IPS-20b (cell line): ENCODE data around the gene MAGI1.

ENCODE experiments used
- H3K27ac ChIP-seq: one replicate; pipeline ENCODE4 v1.5.1; 2013; ENCODE audit warnings: low read length
- H3K27me3 ChIP-seq: 2 replicates; pipeline ENCODE4 v1.6.1; 2013; ENCODE audit warnings: mild to moderate bottlenecking, low read length, inconsistent platforms; ENCODE audit not compliant: insufficient read depth
- H3K36me3 ChIP-seq: 2 replicates; pipeline ENCODE4 v1.6.1; 2013; ENCODE audit warnings: low read depth, mild to moderate bottlenecking, inconsistent platforms, low read length, moderate library complexity; ENCODE audit not compliant: insufficient read depth
- H3K4me1 ChIP-seq: 2 replicates; pipeline ENCODE4 v1.6.1; 2013; ENCODE audit warnings: mild to moderate bottlenecking, control low read depth, inconsistent platforms, low read length, moderate library complexity; ENCODE audit not compliant: insufficient read depth
- H3K4me3 ChIP-seq: 2 replicates; pipeline ENCODE4 v1.5.1; 2013; ENCODE audit warnings: mild to moderate bottlenecking, low read length, inconsistent platforms
- H3K9ac ChIP-seq: 2 replicates; pipeline ENCODE4 v1.6.1; 2013; ENCODE audit warnings: low read depth, mild to moderate bottlenecking, inconsistent platforms, low read length, moderate library complexity
- H3K9me3 ChIP-seq: 2 replicates; pipeline ENCODE4 v1.6.1; 2013; ENCODE audit warnings: mild to moderate bottlenecking, low read depth, low read length, inconsistent platforms; ENCODE audit not compliant: insufficient read depth

Gene MAGI1

DNA sequence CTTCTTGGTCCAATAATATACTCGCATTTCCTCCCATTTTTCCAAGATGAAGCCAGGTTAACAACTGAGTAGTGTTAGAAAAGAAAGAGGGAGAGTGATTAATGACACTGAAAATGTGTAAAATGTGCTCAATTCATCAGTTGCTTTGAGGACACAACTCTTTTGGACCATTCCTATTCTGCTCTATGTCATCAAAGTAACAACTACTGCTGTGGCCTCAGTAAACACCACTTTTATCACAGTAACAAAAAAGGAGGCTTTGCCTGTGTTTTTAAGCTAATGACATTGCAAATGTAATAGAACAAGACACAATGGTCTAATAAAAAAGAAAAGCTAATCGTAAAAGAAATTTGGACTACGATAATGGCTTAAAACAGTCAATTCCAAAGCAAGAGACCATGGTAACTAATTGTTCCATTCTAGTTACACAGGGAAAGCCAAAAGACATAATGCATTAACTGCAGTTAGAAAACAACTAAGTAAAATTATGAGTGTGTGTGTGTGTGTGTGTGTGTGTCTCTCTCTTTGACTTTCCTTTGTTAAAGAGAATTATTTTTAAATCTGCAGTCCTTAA, 221.1 kb downstream of the MAGI1 start:
- H3K36me3 ChIP-seq = no peaks in the 10 kb centered on the region
- no peaks in the 10 kb centered on the region for H3K9me3 ChIP-seq
- H3K27ac ChIP-seq = no peak overlapping the region
- no peak overlapping the region for H3K9ac ChIP-seq
- H3K4me3 ChIP-seq = no peak overlapping the region
- no peaks in the 10 kb centered on the region for H3K27me3 ChIP-seq
- peaks cover 11% of the 10 kb centered on the region; the same call in 1 of the 2 replicates for H3K4me1 ChIP-seq

DNA sequence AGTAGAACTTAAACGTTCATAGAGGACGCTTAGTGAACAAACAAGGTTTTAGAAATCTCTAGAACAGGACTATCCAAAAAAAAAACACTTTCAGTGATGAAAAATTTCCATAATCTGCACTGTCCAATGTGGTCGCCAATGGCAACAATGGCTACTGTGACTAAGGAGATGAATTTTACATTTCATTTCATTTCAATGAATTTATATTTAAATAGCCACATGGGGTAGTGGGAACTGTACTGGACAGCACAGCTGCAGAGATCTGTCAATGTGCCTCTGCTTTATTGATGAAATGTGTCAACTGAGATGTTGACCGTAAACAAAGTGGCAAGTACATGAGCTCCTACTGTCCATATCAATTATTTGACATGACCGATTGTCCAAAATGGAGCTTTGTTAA, 222.5 kb downstream of the MAGI1 start:
- no peak overlapping the region for H3K4me3 ChIP-seq
- H3K9me3 ChIP-seq = no peaks in the 10 kb centered on the region

GRCh38 chr3:65814845-65815578, 223.7 kb downstream of the MAGI1 start:
- H3K9me3 ChIP-seq = no peaks in the 10 kb centered on the region
- H3K4me1 ChIP-seq = peaks cover 20% of the 10 kb centered on the region; the same call in 1 of the 2 replicates
- no peak overlapping the region for H3K9ac ChIP-seq
- no peaks in the 10 kb centered on the region for H3K36me3 ChIP-seq
- no peak overlapping the region for H3K27ac ChIP-seq
- H3K4me3 ChIP-seq = no peak overlapping the region
- no peaks in the 10 kb centered on the region for H3K27me3 ChIP-seq

More for the DNA sequence above, 222.5 kb downstream of the MAGI1 start:
- no peak overlapping the region for H3K9ac ChIP-seq
- H3K36me3 ChIP-seq = no peaks in the 10 kb centered on the region
- no peak overlapping the region for H3K27ac ChIP-seq
- H3K27me3 ChIP-seq = no peaks in the 10 kb centered on the region
- peaks cover 20% of the 10 kb centered on the region; the same call in 1 of the 2 replicates for H3K4me1 ChIP-seq

GRCh38 chr3:65811892-65812291, 226.8 kb downstream of the MAGI1 start:
- no peak overlapping the region for H3K27ac ChIP-seq
- H3K4me3 ChIP-seq = no peak overlapping the region
- H3K9me3 ChIP-seq = no peaks in the 10 kb centered on the region
- no peak overlapping the region for H3K9ac ChIP-seq
- peaks cover 15% of the 10 kb centered on the region; the same call in 1 of the 2 replicates for H3K4me1 ChIP-seq
- H3K27me3 ChIP-seq = no peaks in the 10 kb centered on the region
- no peaks in the 10 kb centered on the region for H3K36me3 ChIP-seq

- no peak overlapping the region for H3K4me3 ChIP-seq
- no peaks in the 10 kb centered on the region for H3K9me3 ChIP-seq
- no peak overlapping the region for H3K27ac ChIP-seq
- no peaks in the 10 kb centered on the region for H3K36me3 ChIP-seq
- peaks cover 15% of the 10 kb centered on the region; the same call in 1 of the 2 replicates for H3K4me1 ChIP-seq
- no peaks in the 10 kb centered on the region for H3K27me3 ChIP-seq
- no peak overlapping the region for H3K9ac ChIP-seq
Measured at GRCh38 chr3:65811086-65811761, 227.5 kb downstream of the MAGI1 start.

DNA sequence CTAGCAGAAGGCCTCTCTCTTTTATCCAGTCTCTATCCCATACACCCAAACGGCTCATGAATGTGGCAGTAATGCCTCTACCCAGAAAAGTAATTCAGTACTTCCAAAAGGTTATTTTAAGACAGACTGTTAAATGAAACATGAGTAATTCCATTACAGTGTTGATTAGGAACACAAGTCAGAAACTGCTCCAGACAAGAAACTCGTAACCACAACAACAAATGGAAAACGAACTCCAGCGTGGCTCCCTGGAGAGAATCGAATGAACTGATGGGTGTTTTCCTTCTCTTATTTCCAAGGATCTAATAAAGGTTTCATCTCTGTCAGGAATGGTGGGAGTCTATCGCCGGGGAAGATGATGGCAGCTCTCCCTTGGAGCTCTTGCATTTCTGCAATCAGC, 228.4 kb downstream of the MAGI1 start:
- Histone ChIP-seq H3K4me1 (peaks cover 12% of the 10 kb centered on the region; the same call in 1 of the 2 replicates), H3K27me3 (no peaks in the 10 kb centered on the region), H3K9me3 (no peaks in the 10 kb centered on the region), H3K36me3 (no peaks in the 10 kb centered on the region), H3K27ac (no peak overlapping the region), H3K9ac (no peak overlapping the region), H3K4me3 (no peak overlapping the region)

DNA sequence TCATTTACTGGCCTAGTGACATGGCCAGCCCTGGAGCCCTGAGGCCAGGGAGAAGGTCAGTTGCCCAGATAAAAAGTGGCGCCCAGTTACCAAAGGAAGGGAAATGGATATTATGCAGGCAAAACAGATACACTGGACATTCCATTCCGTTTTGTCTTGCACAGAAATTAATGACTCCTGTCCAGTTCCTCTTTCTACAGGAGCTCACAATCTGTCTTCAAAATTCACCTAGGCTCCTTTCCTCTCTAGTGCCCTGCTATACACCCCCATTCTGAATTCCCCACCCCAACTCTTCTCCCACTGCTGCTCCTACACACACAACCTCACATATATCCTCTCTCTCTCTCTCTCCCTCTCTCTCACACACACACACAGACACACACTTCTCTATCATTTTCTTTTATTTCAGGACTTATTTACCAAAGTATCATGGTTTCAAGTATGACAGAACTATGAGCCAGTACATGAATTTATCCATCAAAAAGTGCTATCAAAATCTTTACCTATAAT, 229.0 kb downstream of the MAGI1 start:
- no peak overlapping the region for H3K4me3 ChIP-seq
- H3K27me3 ChIP-seq = no peaks in the 10 kb centered on the region
- no peak overlapping the region for H3K9ac ChIP-seq
- no peaks in the 10 kb centered on the region for H3K36me3 ChIP-seq
- no peaks in the 10 kb centered on the region for H3K9me3 ChIP-seq
- H3K27ac ChIP-seq = no peak overlapping the region
- peaks cover 8% of the 10 kb centered on the region; the same call in 1 of the 2 replicates for H3K4me1 ChIP-seq

GRCh38 chr3:65808824-65809223, 229.9 kb downstream of the MAGI1 start:
- Histone ChIP-seq H3K9me3 (no peaks in the 10 kb centered on the region), H3K4me3 (no peak overlapping the region), H3K27ac (no peak overlapping the region), H3K27me3 (no peaks in the 10 kb centered on the region), H3K9ac (no peak overlapping the region), H3K36me3 (no peaks in the 10 kb centered on the region), H3K4me1 (peaks cover 8% of the 10 kb centered on the region; the same call in 1 of the 2 replicates)

DNA sequence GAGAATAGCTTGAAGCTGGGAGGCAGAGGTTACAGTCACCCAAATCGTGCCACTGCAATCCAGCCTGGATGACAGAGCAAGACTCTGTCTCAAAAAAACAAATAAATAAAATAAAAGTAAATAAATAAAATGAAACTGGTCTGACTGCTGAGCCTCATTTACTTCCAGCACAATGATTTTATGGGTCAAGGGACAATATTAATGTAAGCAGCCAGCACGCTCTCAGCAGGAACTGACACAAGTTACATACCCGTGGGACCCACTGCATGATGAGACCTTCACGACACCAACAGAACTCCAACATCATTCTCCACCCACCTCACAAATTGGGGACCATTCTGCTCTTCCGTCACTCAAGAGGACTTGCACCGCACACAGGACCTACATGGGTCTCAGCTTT, 230.3 kb downstream of the MAGI1 start:
- H3K9ac ChIP-seq = no peak overlapping the region
- H3K27me3 ChIP-seq = no peaks in the 10 kb centered on the region
- no peaks in the 10 kb centered on the region for H3K9me3 ChIP-seq
- no peaks in the 10 kb centered on the region for H3K36me3 ChIP-seq
- H3K27ac ChIP-seq = no peak overlapping the region
- no peak overlapping the region for H3K4me3 ChIP-seq
- peaks cover 8% of the 10 kb centered on the region; the same call in 1 of the 2 replicates for H3K4me1 ChIP-seq

GRCh38 chr3:65807225-65807624, 231.5 kb downstream of the MAGI1 start:
- no peaks in the 10 kb centered on the region for H3K9me3 ChIP-seq
- H3K36me3 ChIP-seq = no peaks in the 10 kb centered on the region
- no peaks in the 10 kb centered on the region for H3K27me3 ChIP-seq
- no peak overlapping the region for H3K4me3 ChIP-seq
- H3K27ac ChIP-seq = no peak overlapping the region
- no peak overlapping the region for H3K9ac ChIP-seq
- peaks cover 8% of the 10 kb centered on the region; the same call in 1 of the 2 replicates for H3K4me1 ChIP-seq

GRCh38 chr3:65806600-65806999, 232.1 kb downstream of the MAGI1 start:
- Histone ChIP-seq H3K9ac (no peak overlapping the region), H3K27me3 (no peaks in the 10 kb centered on the region), H3K4me3 (no peak overlapping the region), H3K27ac (no peak overlapping the region), H3K4me1 (peaks cover 3% of the 10 kb centered on the region; the same call in 1 of the 2 replicates), H3K36me3 (no peaks in the 10 kb centered on the region), H3K9me3 (no peaks in the 10 kb centered on the region)
